SJCRH30 (cell line): ENCODE results near the gene XYLT2. TPM values are rescaled to one million over a fixed set of nuclear protein-coding genes. Genes with fewer than 3 reads are reported as not detected.

Experiments used
- DNase-seq, 2 experiments: peaks; one replicate each; pipeline ENCODE4 v3.0.0-alpha.2; 2015 to 2020
- H3K27ac ChIP-seq: fragments of 250-450 bp; sonication (Bioruptor Pico); 2 replicates; pipeline ENCODE4 v1.5.1; 2020; ENCODE audit warnings: mild to moderate bottlenecking, moderate library complexity
- H3K27me3 ChIP-seq: fragments of 250-450 bp; sonication (Bioruptor Pico); 2 replicates; pipeline ENCODE4 v1.5.1; 2020; ENCODE audit warnings: mild to moderate bottlenecking, moderate library complexity
- H3K36me3 ChIP-seq: fragments of 250-450 bp; sonication (Bioruptor Pico); 2 replicates; pipeline ENCODE4 v1.5.1; 2020; ENCODE audit warnings: mild to moderate bottlenecking, moderate library complexity
- H3K4me1 ChIP-seq: fragments of 250-450 bp; sonication (Bioruptor Pico); 2 replicates; pipeline ENCODE4 v1.5.1; 2020; ENCODE audit warnings: mild to moderate bottlenecking, moderate library complexity
- H3K4me3 ChIP-seq: fragments of 250-450 bp; sonication (Bioruptor Pico); 2 replicates; pipeline ENCODE4 v1.5.1; 2020; ENCODE audit warnings: mild to moderate bottlenecking, moderate library complexity
- H3K9me3 ChIP-seq: fragments of 250-450 bp; sonication (Bioruptor Pico); replicated peaks from 2 replicates; pipeline ENCODE4 v1.5.1; 2020; ENCODE audit warnings: mild to moderate bottlenecking, moderate library complexity
- total RNA-seq: library from RNA; depleted of rRNA; stranded (reverse); fragments of >200 nt; shearing (Covaris generic); gene quantifications from 2 replicates; pipeline ENCODE4 v1.2.3, GENCODE V29; 2014

XYLT2 gene
- total RNA-seq, 1 experiment from 2014 or later = 18.5 TPM

GRCh38 chr17:50375858-50376538 is 30.1 kb downstream of the XYLT2 start:
- H3K4me1 ChIP-seq = no peaks in the 10 kb centered on the region
- DNase-seq = no peak
- H3K9me3 ChIP-seq = no peaks in the 10 kb centered on the region
- no peak overlapping the region for H3K27ac ChIP-seq
- no peak overlapping the region for H3K4me3 ChIP-seq
- H3K36me3 ChIP-seq = peaks cover 13% of the 10 kb centered on the region; the same call in 1 of the 2 replicates
- H3K27me3 ChIP-seq = no peaks in the 10 kb centered on the region

- Histone ChIP-seq H3K36me3 (peaks cover 30% of the 10 kb centered on the region), H3K4me3 (no peak overlapping the region), H3K27me3 (no peaks in the 10 kb centered on the region), H3K27ac (no peak overlapping the region), H3K4me1 (no peaks in the 10 kb centered on the region), H3K9me3 (no peaks in the 10 kb centered on the region)
- no peak for DNase-seq
Observed at GRCh38 chr17:50379351-50380132, 33.6 kb downstream of the XYLT2 start.

DNA sequence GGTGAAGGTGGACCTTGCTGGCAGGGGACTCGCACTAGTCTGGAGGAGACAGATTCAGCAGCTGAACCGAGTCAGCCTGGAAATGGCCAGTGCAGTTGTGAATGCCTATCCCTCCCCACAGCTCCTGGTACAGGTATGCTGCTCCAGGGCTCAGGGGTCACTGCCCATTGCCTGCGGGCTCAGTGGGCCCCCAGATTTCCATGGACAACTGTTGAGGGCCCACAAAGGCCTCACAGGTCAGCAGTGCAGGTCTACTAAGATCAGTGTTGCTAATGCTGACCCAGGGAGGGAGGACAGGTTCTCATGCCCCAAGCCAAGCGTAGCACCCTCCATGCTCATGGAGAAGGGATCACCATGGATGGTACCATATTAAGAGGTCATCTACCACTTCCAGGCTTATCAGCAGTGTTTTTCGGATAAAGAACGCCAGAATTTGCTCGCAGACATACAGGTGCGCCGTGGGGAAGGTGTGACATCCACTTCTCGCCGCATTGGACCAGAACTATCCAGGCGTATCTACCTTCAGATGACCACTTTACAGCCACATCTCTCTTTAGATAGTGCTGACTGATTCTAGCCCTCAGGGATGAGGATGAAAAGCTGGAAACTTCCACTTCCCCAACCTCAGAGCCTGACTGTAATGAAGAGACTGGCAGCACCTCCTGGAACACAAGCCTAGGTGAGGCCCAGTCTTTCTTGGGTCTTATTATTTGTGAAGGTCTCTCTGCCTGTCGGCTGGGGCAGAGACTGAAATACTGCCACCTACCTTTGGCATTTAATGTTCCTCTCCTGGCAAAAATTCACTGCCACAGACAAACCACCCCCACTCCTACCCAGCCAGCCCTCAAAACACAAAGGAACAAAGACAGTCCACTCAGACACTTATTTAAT is 34.7 kb downstream of the XYLT2 start:
- no peak overlapping the region for H3K27ac ChIP-seq
- H3K36me3 ChIP-seq = peaks cover 40% of the 10 kb centered on the region
- DNase-seq = no peak
- H3K9me3 ChIP-seq = no peaks in the 10 kb centered on the region
- no peak overlapping the region for H3K4me3 ChIP-seq
- H3K27me3 ChIP-seq = no peaks in the 10 kb centered on the region
- H3K4me1 ChIP-seq = no peaks in the 10 kb centered on the region

DNA sequence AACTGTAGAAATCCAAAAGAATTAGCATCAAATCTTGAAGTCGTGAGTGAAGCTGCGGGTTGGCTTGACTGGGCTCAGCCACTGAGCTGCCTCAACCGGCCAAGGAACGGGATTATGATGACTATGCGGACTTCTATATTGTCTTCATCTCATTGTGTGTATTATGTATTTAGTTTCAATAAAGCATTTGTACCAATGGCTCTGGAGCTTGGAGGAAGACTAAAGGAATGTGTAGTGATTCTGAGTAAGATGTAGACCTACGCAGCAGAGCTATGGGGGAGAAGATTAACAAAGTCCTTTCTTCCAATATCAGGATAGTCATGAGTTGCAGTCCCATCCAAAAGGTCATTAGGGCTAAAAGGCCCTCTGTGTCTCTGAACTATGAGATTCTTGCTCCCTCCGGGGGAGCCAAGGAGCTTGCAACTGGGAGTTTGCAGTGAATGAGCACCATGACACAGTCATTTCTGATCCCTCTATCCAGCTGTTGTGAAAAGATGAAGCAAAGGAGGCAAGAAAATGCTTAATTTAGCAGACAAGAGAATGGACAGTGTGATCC is 35.4 kb downstream of the XYLT2 start:
- Histone ChIP-seq H3K27me3 (no peaks in the 10 kb centered on the region), H3K9me3 (no peaks in the 10 kb centered on the region), H3K27ac (no peak overlapping the region), H3K4me1 (no peaks in the 10 kb centered on the region), H3K36me3 (peaks cover 45% of the 10 kb centered on the region), H3K4me3 (no peak overlapping the region)
- DNase-seq = no peak

DNA sequence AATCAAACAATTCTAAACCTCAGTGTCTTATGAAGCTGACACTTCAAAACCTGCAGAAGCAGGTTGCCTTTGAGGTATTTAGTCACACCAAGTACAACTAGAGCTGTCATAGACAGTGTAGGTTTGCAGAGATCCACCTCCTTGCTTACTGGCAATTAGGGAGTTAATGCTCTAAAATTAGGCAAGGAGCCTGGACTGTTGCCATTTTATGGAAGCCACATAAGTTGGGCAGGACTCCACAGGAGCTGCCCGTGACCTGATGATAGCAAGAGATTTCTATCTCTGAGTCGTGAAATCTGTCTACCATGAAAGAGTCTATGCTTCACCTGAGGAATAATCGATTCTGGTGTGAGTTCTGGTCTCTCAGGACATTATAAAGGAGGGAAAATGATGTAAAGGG is 36.0 kb downstream of the XYLT2 start:
- no peaks in the 10 kb centered on the region for H3K4me1 ChIP-seq
- H3K9me3 ChIP-seq = no peaks in the 10 kb centered on the region
- H3K27me3 ChIP-seq = no peaks in the 10 kb centered on the region
- H3K4me3 ChIP-seq = no peak overlapping the region
- DNase-seq = no peak
- H3K27ac ChIP-seq = no peak overlapping the region
- H3K36me3 ChIP-seq = peaks cover 48% of the 10 kb centered on the region

- Histone ChIP-seq H3K27me3 (no peaks in the 10 kb centered on the region), H3K36me3 (peaks cover 55% of the 10 kb centered on the region), H3K4me1 (no peaks in the 10 kb centered on the region), H3K9me3 (no peaks in the 10 kb centered on the region), H3K4me3 (no peak overlapping the region), H3K27ac (no peak overlapping the region)
- no peak for DNase-seq
Observed at GRCh38 chr17:50382931-50383330, 37.0 kb downstream of the XYLT2 start.

DNA sequence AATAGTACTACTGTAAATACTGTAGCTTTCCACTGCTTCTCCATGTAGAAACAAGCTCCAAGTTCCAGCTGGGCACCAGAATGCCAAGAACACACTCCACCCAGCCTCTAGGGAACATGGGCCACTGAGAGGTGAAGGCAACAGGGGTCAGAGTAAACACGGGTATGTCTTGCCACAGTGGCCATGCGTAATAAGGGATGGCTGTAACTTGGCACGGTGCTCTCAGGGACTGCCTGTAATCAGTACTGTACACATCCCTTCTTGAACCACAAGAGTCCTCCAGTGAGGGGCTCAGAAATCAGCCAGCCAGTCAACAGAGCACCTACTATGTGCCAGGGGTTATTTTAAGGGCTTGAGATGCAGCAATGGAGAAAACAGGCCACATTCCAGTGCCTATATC is 40.6 kb downstream of the XYLT2 start:
- H3K4me1 ChIP-seq = no peaks in the 10 kb centered on the region
- no peaks in the 10 kb centered on the region for H3K27me3 ChIP-seq
- H3K27ac ChIP-seq = no peak overlapping the region
- H3K4me3 ChIP-seq = no peak overlapping the region
- H3K9me3 ChIP-seq = no peaks in the 10 kb centered on the region
- peaks cover 64% of the 10 kb centered on the region for H3K36me3 ChIP-seq
- no peak for DNase-seq

- no peak overlapping the region for H3K4me3 ChIP-seq
- no peak overlapping the region for H3K27ac ChIP-seq
- no peaks in the 10 kb centered on the region for H3K4me1 ChIP-seq
- no peaks in the 10 kb centered on the region for H3K27me3 ChIP-seq
- peaks cover 69% of the 10 kb centered on the region for H3K36me3 ChIP-seq
- no peak for DNase-seq
- H3K9me3 ChIP-seq = no peaks in the 10 kb centered on the region
Observed at GRCh38 chr17:50388728-50389127, 42.8 kb downstream of the XYLT2 start.

- Histone ChIP-seq H3K4me3 (no peak overlapping the region), H3K36me3 (peaks cover 75% of the 10 kb centered on the region), H3K27me3 (no peaks in the 10 kb centered on the region), H3K4me1 (no peaks in the 10 kb centered on the region), H3K27ac (no peak overlapping the region), H3K9me3 (no peaks in the 10 kb centered on the region)
- DNase-seq = no peak
Observed at GRCh38 chr17:50389534-50389933, 43.6 kb downstream of the XYLT2 start.

- no peaks in the 10 kb centered on the region for H3K4me1 ChIP-seq
- no peaks in the 10 kb centered on the region for H3K9me3 ChIP-seq
- H3K27me3 ChIP-seq = no peaks in the 10 kb centered on the region
- H3K27ac ChIP-seq = no peak overlapping the region
- DNase-seq = no peak
- H3K36me3 ChIP-seq = peaks cover 62% of the 10 kb centered on the region
- no peak overlapping the region for H3K4me3 ChIP-seq
Observed at GRCh38 chr17:50392621-50393020, 46.7 kb downstream of the XYLT2 start.

- Histone ChIP-seq H3K27me3 (no peaks in the 10 kb centered on the region), H3K36me3 (peaks cover 58% of the 10 kb centered on the region), H3K4me3 (no peak overlapping the region), H3K4me1 (0 out of 2 replicates have a peak, but pooled peaks cover 3% of the 10 kb centered on the region), H3K27ac (no peak overlapping the region), H3K9me3 (no peaks in the 10 kb centered on the region)
- no peak for DNase-seq
Observed at GRCh38 chr17:50393700-50394099, 47.8 kb downstream of the XYLT2 start.

DNA sequence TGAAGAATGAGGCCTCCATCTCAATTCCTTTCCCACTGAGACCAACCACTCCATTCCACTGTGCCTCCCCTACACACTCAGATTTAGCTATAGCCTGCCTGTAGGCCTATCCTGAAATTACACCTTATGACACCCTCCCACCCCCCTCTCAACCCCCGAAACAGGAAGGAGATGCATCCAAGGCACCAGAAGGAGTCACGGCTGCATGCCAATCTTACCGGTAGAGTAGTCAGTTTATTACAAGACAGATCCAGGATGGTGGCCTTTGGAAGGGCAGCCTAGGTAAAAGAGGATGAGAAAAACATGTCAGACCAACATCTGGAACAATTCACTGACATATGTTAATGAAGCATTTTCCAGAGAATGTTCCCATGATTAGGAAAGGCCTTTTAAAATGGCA is 48.8 kb downstream of the XYLT2 start:
- no peaks in the 10 kb centered on the region for H3K27me3 ChIP-seq
- 0 out of 2 replicates have a peak, but pooled peaks cover 3% of the 10 kb centered on the region for H3K4me1 ChIP-seq
- no peaks in the 10 kb centered on the region for H3K9me3 ChIP-seq
- no peak for DNase-seq
- H3K4me3 ChIP-seq = no peak overlapping the region
- peaks cover 48% of the 10 kb centered on the region for H3K36me3 ChIP-seq
- H3K27ac ChIP-seq = no peak overlapping the region

DNA sequence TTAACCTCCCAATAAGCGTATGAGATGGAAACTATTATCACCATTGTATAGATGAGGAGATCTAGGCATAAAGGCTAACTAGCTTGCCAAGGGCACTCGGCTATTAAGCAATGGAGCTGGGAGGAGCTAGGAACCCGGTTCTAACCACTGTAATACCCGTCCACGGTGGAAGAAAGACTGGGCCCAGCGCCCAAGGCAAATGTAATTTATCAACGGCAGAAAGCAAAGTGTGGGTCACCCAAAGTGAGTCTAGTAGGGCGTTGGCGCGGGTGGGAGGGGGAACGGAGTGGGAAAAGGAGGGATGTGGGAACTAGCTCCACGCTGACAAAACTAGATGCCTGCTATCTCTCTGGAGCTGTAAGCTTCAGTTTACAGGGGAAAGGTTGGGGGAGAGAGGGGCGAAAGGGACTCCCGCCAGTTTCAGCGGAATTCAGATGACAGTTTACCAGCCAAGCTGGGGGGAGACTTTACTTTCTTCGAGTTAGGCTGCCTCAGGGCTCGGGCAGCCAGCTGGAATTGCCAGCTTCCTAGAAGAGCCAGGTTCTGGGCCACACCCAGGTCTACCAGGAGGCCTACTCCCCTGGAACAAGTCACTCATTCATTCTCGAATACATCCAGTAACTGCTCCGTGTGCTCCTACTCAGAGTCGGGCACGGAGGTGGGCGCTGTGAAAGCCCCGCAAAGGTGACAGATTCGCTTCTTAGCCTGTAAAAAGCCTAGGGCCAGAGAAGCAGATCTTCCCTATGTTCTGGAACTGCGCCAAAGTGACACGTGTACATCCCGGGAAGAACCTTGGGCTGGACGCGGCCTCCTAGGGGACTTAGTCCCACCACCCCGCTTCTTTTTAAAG is 50.6 kb downstream of the XYLT2 start:
- no peaks in the 10 kb centered on the region for H3K27me3 ChIP-seq
- H3K36me3 ChIP-seq = peaks cover 39% of the 10 kb centered on the region
- H3K9me3 ChIP-seq = no peaks in the 10 kb centered on the region
- peak overlapping the region; percentile 92 for H3K4me3 ChIP-seq
- H3K4me1 ChIP-seq = 0 out of 2 replicates have a peak, but pooled peaks cover 3% of the 10 kb centered on the region
- peak; percentile 35 to 51 for DNase-seq
- peak overlapping the region; percentile 78 for H3K27ac ChIP-seq
